Middle frontal gyrus (tissue), 1 donor: ENCODE data around the gene SYT11.
"Not testable (repeated sequence)": the region's sequence is repeated elsewhere in the genome, so short reads cannot be mapped to it uniquely, and the experiment has no call there.

Source experiments
- DNase-seq: peaks from one replicate; pipeline ENCODE4 v3.0.0-alpha.2; 2015; ENCODE audit warnings: low spot score; ENCODE audit errors: extremely low spot score

SYT11 gene, protein sequence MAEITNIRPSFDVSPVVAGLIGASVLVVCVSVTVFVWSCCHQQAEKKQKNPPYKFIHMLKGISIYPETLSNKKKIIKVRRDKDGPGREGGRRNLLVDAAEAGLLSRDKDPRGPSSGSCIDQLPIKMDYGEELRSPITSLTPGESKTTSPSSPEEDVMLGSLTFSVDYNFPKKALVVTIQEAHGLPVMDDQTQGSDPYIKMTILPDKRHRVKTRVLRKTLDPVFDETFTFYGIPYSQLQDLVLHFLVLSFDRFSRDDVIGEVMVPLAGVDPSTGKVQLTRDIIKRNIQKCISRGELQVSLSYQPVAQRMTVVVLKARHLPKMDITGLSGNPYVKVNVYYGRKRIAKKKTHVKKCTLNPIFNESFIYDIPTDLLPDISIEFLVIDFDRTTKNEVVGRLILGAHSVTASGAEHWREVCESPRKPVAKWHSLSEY

DNA sequence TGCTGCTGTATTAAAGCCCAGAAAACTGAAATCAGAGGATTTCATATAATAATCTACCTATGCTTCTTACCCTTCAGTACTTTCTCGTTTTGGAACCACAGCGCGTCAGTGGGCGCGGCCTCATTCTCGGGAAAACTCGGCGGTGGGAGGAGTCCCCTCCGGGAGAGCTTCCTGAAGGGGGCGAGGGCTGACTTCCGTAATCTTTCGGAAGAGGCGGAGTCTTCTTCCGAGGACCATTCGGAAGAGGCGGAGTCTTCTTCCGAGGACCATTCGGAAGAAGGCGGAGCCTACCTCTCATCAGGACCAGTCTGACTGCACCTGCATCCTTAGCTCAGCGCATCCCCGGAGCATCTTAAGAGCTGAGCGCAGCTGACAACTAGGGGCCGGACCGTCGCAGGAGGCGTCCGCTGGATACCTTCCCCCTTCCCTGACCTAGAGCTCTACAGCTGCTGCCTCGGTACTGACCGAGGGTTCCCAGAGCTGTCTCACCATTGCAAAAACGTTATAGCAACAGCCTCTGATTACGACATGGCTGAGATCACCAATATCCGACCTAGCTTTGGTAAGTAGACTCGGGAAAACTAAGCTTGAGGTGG, at the start of gene SYT11:
TSS of gene SYT11 (plus strand) at position 334 of the 596 bp plus-strand sequence. CDS start at position 529, 195 bp downstream.
- DNase-seq: peak; percentile 96

DNA sequence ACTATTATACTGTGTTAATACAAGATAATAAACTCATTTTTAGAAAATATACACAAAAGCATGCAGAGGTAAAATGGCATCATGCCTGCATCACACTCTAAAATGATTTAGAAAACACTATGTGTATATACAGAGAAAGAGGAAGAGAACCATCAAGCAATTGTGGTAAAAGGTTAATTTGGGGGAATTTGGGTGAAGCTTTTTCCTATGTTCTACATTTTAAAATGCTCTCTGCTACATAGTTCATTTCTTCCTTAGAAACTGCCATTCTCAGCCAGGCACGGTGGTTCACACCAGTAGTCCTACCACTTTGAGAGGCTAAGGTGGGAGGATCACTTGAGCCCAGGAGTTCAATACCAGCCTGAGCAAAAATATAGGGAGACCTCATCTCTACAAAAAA, 46.5 kb upstream of the SYT11 start:
- DNase-seq: no peak

DNA sequence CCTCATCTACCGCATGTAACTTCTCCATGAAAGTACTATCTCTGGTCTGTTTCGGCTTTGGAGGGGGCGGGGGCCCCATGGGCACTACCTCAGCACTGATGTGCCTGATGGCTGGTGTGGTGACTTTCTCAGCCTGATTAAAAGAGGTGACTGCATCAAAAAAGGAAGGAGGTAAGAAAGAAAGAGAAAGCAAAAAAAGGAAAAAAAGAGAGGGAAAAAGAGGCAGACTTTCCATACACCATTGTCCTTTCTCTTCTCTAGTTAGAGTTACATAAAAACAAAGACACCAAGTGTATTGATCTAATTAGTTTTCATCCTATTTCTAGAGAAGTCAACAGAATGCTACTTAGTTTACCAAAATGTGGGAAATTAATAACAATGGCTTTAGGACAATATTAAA, 45.7 kb upstream of the SYT11 start:
- no peak for DNase-seq

DNA sequence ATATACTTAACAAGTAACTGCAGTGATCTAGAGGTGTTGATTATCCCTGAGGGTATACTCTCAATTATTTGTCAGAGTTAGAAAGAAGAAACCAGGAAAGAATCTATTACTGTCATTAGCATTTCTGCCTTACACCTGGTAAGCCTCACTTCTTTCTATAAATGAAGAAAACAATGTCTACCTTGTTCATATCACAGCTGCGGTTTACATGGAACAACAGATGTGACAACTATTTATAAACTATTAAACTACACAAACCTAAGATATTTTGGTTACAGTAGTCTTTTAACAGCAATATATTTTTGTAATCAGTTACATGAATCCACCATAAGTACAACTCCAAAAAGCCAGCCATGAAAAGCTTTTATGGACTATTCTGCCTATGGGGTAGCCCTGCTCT, 43.0 kb upstream of the SYT11 start:
- DNase-seq: no peak

DNA sequence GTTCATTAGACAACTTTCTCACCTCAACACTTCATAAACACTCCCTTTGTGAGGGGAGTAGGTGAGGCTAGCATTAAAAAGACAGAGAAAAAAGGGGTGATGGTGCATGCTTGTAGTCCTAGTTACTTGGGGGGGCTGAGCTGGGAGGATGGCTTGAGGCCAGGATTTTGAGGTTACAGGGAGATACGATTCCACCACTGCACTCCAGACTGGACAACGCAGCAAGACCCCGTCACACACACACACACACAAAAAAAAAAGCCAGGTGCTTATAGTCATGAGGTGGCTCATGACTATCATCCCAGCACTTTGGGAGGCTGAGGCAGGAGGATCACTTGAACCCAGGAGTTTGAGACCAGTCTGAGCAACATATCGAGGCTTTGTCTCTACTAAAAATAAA, 31.9 kb upstream of the SYT11 start:
- no peak for DNase-seq

DNA sequence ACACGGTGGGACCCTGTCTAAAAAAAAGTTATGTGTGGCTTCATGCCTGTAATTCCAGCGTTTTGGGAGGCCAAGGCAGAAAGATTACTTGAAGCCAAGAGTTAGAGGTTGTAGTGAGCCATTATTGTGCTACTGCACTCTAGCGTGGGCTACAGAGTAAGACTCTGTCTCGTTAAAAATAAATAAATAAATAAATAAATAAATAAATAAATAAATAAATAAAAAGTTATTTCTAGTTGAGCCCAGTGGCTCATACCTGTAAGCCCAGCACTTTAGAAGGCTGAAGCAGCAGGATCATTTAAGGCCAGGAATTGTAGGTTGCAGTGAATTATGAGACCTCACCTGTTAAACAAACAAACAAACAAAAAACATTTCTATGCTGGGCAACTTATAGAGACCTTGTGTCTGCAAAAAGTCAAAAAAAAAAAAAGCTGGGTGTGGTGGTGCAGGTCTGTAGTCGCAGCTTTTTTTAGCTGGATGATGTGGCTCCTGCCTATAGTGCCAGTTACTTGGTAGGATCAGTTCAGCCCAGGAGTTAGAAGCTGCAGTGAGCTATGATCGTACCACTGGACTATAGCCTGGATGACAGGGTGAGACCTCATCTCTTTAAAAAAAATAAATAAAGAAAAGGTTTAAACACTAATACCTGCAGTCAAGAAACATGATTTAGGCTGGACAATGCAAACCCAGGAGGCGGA, 27.9 kb upstream of the SYT11 start:
- DNase-seq: no peak

DNA sequence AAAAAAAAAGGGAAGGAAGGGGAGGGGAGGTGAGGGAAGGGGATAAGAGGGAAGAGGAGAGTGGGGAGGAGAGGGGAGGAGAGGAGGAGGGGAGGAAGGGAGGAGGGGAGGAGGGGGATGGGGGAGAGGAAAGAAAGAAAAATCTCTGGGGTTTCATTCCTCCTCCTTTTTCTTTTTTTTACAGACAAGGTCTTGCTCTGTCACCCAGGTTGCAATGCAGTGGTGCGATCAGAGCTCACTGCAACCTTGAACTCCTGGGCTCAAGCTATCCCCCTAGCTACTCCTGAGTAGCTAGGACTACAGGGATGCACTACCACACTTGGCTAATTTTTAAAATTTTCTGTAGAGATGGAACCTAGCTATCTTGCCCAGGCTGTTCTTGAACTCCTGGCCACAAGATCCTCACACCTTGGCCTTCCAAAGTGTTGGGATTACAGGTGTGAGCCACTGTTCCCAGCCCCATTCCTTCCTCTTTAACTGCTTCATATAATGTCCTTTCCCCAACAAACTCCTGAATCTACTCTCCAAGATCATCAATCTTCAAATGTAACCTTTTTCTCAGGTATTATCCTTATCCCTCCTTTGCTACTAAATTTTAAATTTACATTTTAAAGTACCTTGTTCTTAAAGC, 25.6 kb upstream of the SYT11 start:
- no peak for DNase-seq

DNA sequence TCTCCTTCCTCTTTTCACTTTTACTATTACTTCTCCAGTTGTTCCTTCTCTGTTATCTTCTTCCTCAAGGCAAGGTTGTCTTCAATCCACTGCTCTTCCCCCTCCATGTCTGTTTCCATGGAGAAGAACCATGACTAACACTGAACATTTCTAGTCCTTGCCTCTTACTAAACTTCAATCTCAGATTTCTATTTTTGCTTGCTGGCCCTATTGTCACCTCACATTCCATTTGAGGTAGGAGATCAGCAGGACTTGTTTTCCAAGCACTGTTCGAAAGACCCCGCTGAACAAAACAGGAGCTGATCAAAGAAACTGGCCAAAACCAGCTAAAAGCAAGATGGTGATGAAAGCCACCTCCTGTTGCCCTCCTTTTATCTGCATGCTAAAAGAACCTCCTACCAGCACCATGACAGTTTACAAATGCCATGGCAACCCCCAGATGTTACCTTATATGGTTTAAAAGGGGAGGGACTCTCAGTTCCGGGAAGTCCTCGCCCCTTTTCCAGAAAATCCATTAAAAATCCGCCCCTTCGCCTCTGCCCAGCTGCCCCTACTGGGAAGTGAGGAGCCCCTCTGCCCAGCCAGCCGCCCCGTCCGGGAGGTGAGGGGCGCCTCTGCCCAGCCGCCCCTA, 25.0 kb upstream of the SYT11 start:
- DNase-seq: no peak

DNA sequence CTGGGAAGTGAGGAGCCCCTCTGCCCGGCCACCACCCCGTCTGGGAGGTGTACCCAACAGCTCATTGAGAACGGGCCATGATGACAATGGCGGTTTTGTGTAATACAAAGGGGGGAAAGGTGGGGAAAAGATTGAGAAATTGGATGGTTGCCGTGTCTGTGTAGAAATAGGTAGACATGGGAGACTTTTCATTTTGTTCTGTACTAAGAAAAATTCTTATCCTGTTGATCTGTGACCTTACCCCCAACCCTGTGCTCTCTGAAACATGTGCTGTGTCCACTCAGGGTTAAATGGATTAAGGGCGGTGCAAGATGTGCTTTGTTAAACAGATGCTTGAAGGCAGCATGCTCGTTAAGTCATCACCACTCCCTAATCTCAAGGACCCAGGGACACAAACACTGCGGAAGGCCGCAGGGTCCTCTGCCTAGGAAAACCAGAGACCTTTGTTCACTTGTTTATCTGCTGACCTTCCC, 24.4 kb upstream of the SYT11 start:
- not testable (repeated sequence) for DNase-seq

DNA sequence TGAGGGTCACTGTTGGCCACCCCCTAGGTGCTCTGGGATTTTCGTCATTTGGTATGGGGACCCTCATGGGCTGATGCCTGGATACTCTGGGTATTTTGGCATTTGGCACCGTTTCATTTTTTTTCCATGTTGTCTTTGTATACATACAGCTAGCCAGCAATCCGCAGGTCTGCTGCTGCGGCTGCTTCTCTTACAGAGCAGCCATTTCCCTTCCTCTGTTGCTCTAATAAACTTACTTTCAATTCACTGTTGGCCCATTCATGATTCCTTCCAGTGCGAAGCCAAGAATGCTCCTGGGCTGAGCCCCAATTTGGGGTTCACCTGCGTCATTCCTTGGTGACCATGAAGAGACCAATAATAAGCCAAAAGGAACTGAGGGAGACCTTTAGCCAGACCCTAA, 23.8 kb upstream of the SYT11 start:
- DNase-seq: no peak

DNA sequence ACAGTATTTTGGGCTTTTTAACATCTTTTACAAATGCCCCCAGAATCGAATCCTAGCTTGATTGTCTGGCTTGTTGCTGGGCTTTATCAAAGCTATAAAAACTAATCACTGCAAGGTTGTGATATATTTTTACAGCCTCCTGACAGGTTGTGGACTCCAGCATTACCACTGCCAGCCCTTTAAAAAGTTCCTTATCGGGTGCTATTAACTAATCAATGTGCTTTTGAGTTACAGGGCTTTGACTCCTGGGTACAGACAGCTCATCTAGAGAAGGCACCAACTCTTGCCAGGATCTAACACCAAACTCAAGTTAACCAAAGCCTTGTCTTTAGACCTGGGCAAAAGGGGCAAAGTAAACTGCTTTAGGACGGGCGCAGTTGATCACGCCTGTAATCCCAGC, 19.0 kb upstream of the SYT11 start:
- no peak for DNase-seq

DNA sequence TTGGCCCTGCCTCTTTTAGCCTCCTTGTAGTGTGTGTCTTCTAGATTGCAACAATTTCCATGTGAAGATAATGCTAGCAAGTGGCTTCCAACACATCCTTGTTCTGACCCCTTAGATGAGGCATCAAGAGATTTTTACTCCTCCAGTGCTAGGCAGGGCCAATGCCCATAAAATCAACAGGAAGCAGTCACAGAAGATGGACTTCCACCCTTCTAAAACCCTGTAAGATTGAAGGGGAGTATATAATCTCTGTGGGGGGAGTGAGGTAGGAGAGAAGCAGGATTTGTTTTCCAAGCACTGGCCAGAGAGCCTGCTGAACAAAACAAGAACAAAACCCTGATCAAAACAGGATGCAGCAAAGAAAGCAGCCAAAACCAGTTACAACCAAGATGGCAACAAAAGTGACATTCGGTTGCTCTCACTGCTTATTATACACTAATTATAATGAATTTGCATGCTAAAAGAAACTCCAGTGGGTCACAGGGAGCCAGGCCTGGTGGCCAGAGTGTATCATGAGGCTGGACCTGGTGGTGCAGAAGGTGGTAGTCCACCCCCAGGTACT, 14.4 kb upstream of the SYT11 start:
- no peak for DNase-seq

DNA sequence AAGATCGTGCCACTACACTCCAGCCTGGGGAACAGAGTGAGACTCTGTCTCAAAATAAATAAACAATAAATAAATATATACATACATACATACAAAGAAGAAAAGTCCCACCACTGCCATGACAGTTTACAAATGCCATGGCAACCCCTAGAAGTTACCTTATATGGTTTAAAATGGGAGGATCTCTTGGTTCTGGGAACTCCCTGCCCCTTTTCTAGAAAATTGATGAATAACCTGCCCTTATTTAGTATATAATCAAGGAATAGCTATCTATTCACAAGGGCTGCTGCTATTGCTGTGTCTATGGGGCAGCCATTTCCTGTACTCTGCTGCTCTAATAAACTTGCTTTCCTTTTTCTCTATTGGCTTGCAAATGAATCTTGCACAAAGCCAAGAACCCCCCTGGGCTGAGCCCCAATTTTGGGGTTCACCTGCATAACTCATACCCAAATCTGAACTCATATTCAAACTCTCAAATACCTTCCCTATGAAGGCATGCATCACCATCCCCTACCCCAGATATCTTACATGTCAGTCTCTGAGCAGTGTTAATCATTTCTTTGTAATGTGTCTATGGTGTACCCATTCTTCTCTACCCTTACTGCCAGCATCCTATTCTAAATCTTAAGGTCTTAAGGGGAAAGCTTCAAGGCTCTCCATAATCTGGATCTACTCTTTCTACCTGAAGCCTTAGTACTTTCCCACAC, 11.4 kb upstream of the SYT11 start:
- DNase-seq: no peak

DNA sequence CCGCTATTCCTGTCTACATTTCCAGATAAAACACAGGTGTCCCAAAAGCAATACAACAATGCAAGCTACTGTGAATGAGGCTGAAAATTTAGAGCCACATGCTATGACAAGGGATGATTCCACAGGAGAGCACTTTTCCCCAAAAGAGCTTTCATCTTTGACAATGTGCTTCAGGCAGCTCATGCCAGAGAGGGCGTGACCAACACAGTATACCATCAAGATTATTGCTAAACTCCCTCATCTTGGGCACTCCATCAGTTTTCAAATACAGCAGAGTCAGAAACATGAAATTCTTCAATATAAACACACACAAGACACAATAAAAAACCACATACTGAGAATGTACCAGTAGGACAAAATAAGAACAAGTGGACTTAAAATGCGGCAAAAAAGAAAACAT, 9.0 kb upstream of the SYT11 start:
- DNase-seq: no peak

DNA sequence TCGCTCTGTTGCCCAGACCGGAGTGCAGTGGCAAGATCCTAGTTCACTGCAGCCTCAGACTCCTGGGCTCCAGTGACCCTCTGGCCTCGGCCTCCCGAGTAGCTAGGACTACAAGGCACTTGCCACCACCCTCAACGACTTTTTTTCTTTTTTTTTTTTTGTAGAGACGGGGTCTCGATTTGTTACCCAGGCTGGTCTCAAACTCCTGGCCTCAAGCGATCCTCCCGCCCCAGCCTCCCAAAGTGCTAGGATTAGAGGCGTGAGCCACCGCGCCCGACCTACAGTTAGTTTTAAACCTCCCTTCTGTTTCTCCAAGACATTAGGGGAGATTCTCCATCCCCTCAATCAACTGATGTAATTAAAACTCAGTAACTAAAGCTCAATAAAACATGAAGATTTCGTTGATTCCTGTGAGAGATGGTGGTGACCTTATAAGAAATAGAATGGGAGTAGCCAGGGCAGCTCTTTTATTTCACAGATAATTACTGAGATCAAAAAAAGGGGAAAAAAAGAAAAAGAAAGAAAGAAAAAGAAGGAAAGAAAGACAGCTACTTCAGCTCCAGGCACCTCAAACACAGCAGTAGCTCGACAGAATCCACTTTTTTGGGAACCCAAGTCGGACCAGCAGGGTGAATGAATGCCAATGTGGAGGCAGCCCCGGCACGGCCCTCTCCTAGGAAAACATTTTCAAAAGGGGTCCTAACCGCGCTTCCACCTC, 3.0 kb upstream of the SYT11 start:
- DNase-seq: no peak

DNA sequence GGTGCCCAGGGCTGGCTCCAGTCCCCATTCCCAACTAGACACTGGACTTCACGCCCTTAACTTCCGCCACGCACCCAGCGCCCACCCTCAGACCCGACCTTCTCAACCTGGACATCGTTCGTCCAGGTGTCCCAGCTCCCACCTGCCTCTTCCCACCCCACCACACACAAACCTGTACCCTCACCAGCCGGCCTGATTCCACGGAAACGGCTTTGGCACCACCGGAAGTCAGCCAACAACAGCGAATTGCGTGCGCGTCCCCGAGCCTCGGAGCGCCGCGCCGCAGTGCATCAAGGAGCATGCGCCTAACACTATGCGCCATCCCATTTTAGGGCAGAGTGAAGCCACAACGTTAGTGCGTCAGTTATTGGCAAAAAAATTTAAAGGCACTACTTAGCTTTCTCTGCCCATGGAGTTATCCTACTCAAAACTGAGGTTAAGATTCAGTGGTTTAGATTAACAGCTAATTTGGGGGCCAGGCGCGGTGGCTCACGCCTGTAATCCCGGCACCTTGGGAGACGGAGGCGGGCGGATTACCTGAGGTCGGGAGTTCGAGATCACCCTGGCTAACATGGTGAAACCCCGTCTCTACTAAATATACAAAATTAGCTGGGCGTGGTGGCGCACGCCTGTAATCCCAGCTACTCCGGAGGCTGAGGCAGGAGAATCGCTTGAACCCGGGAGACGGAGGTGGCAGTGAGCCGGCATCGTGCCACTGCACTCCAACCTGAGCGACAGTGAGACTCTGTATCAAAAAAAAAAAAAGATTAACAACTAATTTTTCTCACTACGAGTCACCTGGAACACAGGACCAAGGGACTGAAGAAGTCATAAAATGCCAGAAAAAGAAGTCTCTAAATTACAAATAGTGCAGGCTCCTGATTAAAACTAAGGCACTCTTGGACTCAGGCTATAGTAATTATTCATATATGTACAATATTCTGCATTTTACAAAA, 2.1 kb upstream of the SYT11 start, which contains the start of gene GON4L:
TSS of gene GON4L (minus strand) at position 240 of the 956 bp plus-strand sequence. CDS start 3,434 bp downstream, outside the sequence.
- DNase-seq: peak; percentile 92

DNA sequence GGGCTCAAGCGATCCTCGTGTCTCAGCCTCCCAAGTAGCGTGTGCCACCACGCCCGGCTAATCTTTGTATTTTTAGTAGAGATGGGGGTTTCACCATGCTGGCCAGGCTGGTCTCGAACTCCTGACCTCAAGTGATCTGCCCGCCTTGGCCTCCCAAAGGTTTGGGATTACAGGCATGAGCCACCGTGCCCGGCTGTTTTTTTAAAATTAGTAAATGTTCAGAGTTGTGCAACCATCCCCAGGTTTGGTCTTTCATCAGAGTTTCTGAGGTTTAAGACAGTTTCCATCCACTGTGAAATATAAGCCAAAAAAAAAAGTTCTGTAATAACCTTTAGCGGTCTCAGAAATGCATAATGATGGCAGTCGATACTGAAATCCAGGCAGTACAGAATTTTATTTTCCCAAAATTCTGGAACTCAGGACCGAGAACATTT, 550 bp upstream of the SYT11 start:
- DNase-seq: no peak
